SH-SY5Y (cell line): ENCODE data around the gene HAVCR2.

ENCODE experiments used
- GATA2 ChIP-seq: IDR thresholded peaks from 2 replicates; pipeline ENCODE4 v1.6.1; 2011; ENCODE audit warnings: mild to moderate bottlenecking, low read depth, low read length
- GATA3 ChIP-seq: IDR thresholded peaks from 2 replicates; pipeline ENCODE4 v1.6.1; 2011; ENCODE audit warnings: low read depth, mild to moderate bottlenecking, low read length, moderate library complexity

DNA sequence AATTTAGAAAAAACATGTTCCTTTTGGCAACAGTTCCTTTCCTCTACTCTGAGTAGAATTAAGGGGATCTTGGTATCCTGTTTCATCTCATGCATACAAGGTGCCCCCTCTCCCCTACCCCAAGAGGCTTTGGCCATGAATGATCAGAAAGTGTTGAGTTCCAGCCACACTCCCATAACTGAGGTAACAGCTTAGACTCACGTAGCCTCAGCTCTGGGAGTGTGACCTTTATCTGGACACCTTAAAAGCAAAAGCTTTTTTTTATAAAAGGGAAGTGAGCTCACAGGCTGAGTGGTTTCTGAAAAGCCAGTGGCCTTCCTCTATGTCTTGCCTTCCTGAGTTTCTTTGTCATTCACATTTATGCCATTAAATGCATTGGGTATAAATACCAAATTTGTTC, 900 bp upstream of the HAVCR2 start:
- no peak for TF ChIP-seq GATA2
- TF ChIP-seq GATA3: no peak
